Naive thymus-derived CD8-positive, alpha-beta T cell (primary cell): ENCODE measurements around the gene KIAA0040. TPM values are rescaled to one million over a fixed set of nuclear protein-coding genes. Genes with fewer than 3 reads are reported as not detected.

Source experiments
- ATAC-seq, 2 donors: fragments of 150-1000 bp; cut with Tn5 transposase in 1 of 2; sonication (Bioruptor Pico), chemical (Tn5 transposase) in 1 of 2; 1 replicate in 1 of 2; 2 replicates in 1 of 2; pipeline ENCODE4 v1.10.0; 2021; ENCODE audit warnings: mild to moderate bottlenecking in 2 of 2, moderate library complexity in 2 of 2
- POLR2A ChIA-PET: fragments of 350-600 bp; sonication (Branson Sonifier 250); formaldehyde crosslinking; loops from one replicate; lab custom pipeline; 2021; ENCODE audit warnings: antibody characterized with exemption; lab: Charles Lee
- DNase-seq, 10 donors: peaks; one replicate each; pipeline versions ENCODE4 v3.0.0 to v3.0.0-alpha.2; 2020 to 2022
- H3K27ac Mint-ChIP-seq, 10 donors: one replicate each; pipeline ENCODE4 v1.8.0; 2020 to 2022; ENCODE audit warnings: mild to moderate bottlenecking in 10 of 10, mixed read lengths in 10 of 10, moderate library complexity in 4 of 10, inconsistent platforms in 1 of 10
- H3K27me3 Mint-ChIP-seq, 5 donors: one replicate each; pipeline ENCODE4 v1.8.0; 2021 to 2022; ENCODE audit warnings: mixed read lengths in 5 of 5
- H3K36me3 Mint-ChIP-seq, 3 donors: one replicate each; pipeline ENCODE4 v1.8.0; 2020 to 2022; ENCODE audit warnings: mixed read lengths in 3 of 3, mild to moderate bottlenecking in 2 of 3, inconsistent platforms in 1 of 3
- H3K4me1 Mint-ChIP-seq, 4 donors: one replicate each; pipeline ENCODE4 v1.8.0; 2021 to 2022; ENCODE audit warnings: mixed read lengths in 4 of 4
- H3K4me3 Mint-ChIP-seq, 10 donors: one replicate each; pipeline ENCODE4 v1.8.0; 2020 to 2022; ENCODE audit warnings: mild to moderate bottlenecking in 10 of 10, mixed read lengths in 10 of 10, moderate library complexity in 6 of 10, inconsistent platforms in 1 of 10
- H3K9me3 Mint-ChIP-seq, 9 donors: one replicate each; pipeline ENCODE4 v1.8.0; 2020 to 2022; ENCODE audit warnings: mixed read lengths in 9 of 9, mild to moderate bottlenecking in 3 of 9, inconsistent platforms in 1 of 9, moderate library complexity in 1 of 9
- polyA plus RNA-seq, 3 donors: library from polyadenylated mRNA; unstranded; fragments of 300-500 nt; fragmentation: Illumina TruSeq; gene quantifications; one replicate each; pipeline ENCODE4 v1.2.3, GENCODE V29; 2021
- total RNA-seq, 8 experiments: library from RNA in 2 of 8; stranded (reverse) in 2 of 8; gene quantifications; one replicate each; pipeline ENCODE4 v1.2.3 and lab custom pipeline; 2021 to 2026

Gene KIAA0040
- total and polyA plus RNA-seq, 5 experiments from 2014 or later = 25.1 to 32.5 (median 26.0) TPM

DNA sequence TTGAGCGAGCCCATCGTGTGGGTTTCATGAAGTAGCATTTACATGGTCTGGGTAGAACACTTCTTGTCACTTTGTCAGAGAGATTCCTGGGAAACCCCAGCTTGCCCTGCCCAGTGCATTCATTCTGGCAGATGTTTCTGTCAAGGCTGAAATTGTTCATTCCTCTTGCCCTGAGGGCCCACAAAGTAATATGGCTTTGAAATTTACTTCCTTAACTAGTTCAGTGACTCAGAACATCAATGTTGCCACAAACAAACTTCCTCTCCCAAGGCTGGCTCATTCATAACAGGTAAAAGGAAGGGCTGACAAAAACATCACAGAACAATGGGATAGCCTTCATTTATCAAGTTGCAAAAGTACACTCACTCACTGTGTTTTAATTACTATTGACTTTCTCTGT lies 5.0 kb upstream of the KIAA0040 start:
- ATAC-seq (no peak), DNase-seq (peak in 1 of 10 donors; percentile 12)
- H3K9me3 Mint-ChIP-seq = no peaks in the 10 kb centered on the region
- H3K36me3 Mint-ChIP-seq = no peaks in the 10 kb centered on the region
- POLR2A ChIA-PET = interaction anchor here (1.2 to 2.1 kb wide), 3 partner anchors 9 to 11 kb away, joined by 6 read pairs; no protein-coding TSS in a partner anchor
- no peaks in the 10 kb centered on the region for H3K27me3 Mint-ChIP-seq
- peak overlapping the region in 1 of 10 donors; percentile 6 for H3K27ac Mint-ChIP-seq
- H3K4me1 Mint-ChIP-seq = peaks cover 10 to 44% (median 16%) of the 10 kb centered on the region in 4 donors
- no peak overlapping the region for H3K4me3 Mint-ChIP-seq

DNA sequence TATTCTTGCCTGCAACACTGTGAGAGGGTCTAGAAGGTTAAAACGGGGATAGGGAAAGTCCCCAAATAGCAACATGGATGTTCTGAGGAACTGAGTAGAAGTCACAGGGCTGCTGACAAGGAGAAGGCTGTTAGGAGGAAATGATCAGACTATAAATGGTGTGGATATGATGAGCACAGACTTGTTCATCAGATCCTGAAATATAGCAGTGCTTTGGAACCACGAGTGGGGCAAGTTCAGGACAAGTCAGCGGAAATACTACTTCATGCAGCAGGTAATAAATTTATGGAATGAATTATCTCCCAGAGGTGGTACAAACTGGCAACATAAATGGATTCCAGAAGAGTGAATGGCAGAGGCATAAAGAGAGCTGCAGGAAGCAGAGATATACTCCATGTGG lies 3.2 kb upstream of the KIAA0040 start:
- POLR2A ChIA-PET = interaction anchor here (1.3 to 2.1 kb wide), 3 partner anchors 8 to 13 kb away, joined by 3 to 6 read pairs (median 4); no protein-coding TSS in a partner anchor
- peak overlapping the region in 4 of 10 donors; percentile 8 to 43 (median 36) for H3K27ac Mint-ChIP-seq
- ATAC-seq (no peak), DNase-seq (no peak)
- H3K4me1 Mint-ChIP-seq = peaks cover 16 to 56% (median 23%) of the 10 kb centered on the region in 4 donors
- no peaks in the 10 kb centered on the region for H3K9me3 Mint-ChIP-seq
- H3K27me3 Mint-ChIP-seq = no peaks in the 10 kb centered on the region
- H3K4me3 Mint-ChIP-seq = peak overlapping the region in 1 of 10 donors; percentile 8
- no peaks in the 10 kb centered on the region for H3K36me3 Mint-ChIP-seq

DNA sequence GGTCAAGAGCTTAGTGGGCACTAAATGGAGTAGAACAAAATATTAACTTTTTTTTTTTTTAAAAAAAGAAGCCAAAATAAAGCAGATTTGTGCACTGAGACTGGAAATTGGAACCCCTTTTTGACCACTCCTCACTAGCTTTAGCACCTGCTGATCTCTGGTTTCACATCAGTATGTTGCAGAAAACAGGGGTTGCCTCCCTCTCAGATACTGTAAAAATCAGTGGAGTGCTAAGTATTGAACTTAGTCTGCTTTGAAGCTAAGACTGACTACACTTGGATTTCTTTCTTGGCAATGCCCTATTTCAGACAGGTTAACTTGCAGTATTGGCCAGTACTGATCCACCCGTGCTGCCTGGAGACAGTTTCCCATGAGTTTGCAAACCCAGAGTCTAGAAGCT lies 2.7 kb upstream of the KIAA0040 start:
- ATAC-seq = no peak
- H3K9me3 Mint-ChIP-seq = no peaks in the 10 kb centered on the region
- no peak overlapping the region for H3K4me3 Mint-ChIP-seq
- POLR2A ChIA-PET = interaction anchor here (0.6 to 1.7 kb wide), 4 partner anchors 14 to 34 kb away, joined by 3 to 4 read pairs (median 4); no protein-coding TSS in a partner anchor
- peak overlapping the region in 3 of 10 donors; percentile 31 to 43 (median 41) for H3K27ac Mint-ChIP-seq
- DNase-seq = no peak
- H3K4me1 Mint-ChIP-seq = peaks cover 21 to 61% (median 28%) of the 10 kb centered on the region in 4 donors
- no peaks in the 10 kb centered on the region for H3K27me3 Mint-ChIP-seq
- no peaks in the 10 kb centered on the region for H3K36me3 Mint-ChIP-seq

DNA sequence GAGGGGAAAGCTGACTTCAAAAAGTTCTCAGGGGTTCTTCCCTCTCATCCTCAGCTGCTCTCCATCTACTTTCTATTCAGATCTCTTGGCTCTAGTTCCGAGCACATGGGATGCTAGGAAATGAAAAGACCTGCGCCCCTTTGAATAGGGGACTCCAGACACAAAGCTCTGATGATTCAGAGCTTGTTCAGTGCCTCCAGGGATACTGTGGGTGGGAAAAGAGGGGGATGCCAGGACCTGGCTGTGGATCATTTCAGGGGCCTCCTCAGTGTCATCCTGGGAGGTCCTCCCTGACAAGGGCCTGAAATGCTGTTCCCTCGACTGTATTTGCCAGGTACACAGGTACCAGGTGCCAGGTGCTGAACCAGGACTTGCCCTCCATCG lies 943 bp upstream of the KIAA0040 start:
- H3K4me1 Mint-ChIP-seq = peaks cover 25 to 79% (median 45%) of the 10 kb centered on the region in 4 donors
- H3K27ac Mint-ChIP-seq = peak overlapping the region; percentile 22 to 97 (median 89)
- peaks cover 0 to under 1% (median 0%) of the 10 kb centered on the region in 3 donors for H3K36me3 Mint-ChIP-seq
- no peak for ATAC-seq
- POLR2A ChIA-PET = interaction anchor here (6.6 kb wide), 1 partner anchor 16 kb away, joined by 55 read pairs; no protein-coding TSS in a partner anchor
- peak overlapping the region; percentile 95 to 99 (median 98) for H3K4me3 Mint-ChIP-seq
- DNase-seq = no peak
- H3K9me3 Mint-ChIP-seq = no peaks in the 10 kb centered on the region
- H3K27me3 Mint-ChIP-seq = no peaks in the 10 kb centered on the region

DNA sequence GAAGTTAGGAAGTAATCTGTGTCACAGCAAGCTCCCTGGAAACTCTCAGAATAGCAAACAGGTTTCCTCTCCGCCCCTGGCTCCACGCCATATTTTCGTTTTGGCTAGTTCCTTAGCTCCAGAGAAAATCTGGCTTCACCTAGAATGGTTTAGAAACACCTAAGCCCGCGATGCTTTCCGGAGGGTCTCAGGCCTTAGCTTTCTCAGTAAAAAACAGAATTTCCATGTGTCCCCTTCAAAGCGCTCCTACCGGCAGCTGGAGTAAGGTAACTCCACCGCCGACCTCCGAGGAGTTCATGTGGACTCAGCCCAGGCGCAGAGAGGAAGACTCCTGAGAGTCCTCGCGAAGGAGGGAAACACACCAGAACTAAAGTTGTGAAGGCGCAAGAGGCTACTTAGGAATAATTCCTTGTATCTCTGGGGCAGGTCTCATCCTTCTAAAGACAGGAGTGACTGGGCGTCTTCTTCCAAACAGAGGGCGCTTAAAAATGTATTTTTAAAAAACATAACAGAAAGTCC lies 406 bp downstream of the KIAA0040 start:
- Mint-ChIP-seq H3K4me1 (peaks cover 29 to 82% (median 50%) of the 10 kb centered on the region in 4 donors), H3K9me3 (no peaks in the 10 kb centered on the region), H3K4me3 (peak overlapping the region; percentile 95 to 99 (median 98)), H3K36me3 (peaks cover under 1 to 8% (median 7%) of the 10 kb centered on the region in 3 donors), H3K27me3 (no peaks in the 10 kb centered on the region), H3K27ac (peak overlapping the region; percentile 90 to 97 (median 94))
- POLR2A ChIA-PET = interaction anchor here (1.0 to 6.6 kb wide), 5 partner anchors 9 to 193 kb away, joined by 3 to 55 read pairs (median 4); no protein-coding TSS in a partner anchor
- peak; percentile 47 for ATAC-seq
- peak in 8 of 10 donors; percentile 11 to 45 (median 22) for DNase-seq

DNA sequence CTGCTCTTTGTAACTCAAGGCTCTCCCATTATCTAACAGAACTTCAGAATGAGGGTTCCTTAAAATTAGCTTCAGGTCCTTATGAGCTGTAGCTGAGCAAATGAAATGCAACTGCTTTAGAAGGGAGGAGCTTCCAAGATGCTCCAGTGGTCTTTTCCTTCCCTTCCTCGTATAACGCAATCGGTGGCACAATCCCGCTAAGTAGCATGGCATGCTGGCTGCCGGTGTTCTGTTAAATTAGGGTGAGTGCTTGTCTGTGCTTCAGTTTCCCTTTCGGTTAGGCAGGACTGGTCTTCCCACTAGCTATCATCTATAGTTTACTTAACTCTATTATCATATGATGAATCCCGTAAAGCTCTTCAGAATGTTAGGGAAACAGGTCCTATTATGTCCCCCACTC lies 917 bp downstream of the KIAA0040 start:
- peaks cover 5 to 12% (median 9%) of the 10 kb centered on the region in 3 donors for H3K36me3 Mint-ChIP-seq
- DNase-seq (peak in 4 of 10 donors; percentile 9 to 50 (median 32)), ATAC-seq (peak; percentile 44 to 58)
- H3K4me1 Mint-ChIP-seq = peaks cover 31 to 84% (median 54%) of the 10 kb centered on the region in 4 donors
- H3K27me3 Mint-ChIP-seq = no peaks in the 10 kb centered on the region
- H3K9me3 Mint-ChIP-seq = no peaks in the 10 kb centered on the region
- H3K4me3 Mint-ChIP-seq = peak overlapping the region; percentile 95 to 99 (median 98)
- peak overlapping the region; percentile 90 to 97 (median 94) for H3K27ac Mint-ChIP-seq
- POLR2A ChIA-PET = interaction anchor here (0.8 to 6.6 kb wide), 6 partner anchors 9 to 193 kb away, joined by 3 to 55 read pairs (median 4); no protein-coding TSS in a partner anchor

DNA sequence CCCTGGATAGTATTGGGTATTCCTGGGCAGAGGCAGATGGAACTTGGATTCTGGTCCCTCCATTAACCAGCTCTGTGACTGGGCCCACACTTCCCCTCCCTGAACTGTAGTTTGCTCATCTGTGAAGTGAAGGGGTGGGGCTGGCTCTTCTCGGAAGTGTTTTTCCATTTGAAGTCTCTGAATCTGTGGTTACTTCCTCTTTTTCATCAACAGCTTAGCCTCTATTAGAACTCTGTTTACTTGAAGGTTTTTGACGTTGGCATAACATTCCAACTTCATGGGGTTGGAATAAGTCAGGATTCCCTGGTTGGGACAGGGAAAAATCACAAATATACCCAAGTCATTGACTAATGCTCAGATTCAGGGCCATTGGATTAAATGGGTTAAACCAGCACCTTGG lies 3.6 kb downstream of the KIAA0040 start:
- peak overlapping the region; percentile 67 to 99 (median 98) for H3K4me3 Mint-ChIP-seq
- H3K4me1 Mint-ChIP-seq = peaks cover 36 to 91% (median 79%) of the 10 kb centered on the region in 4 donors
- ATAC-seq (peak; percentile 60 to 66), DNase-seq (peak; percentile 16 to 69 (median 43))
- peak overlapping the region; percentile 84 to 97 (median 94) for H3K27ac Mint-ChIP-seq
- no peaks in the 10 kb centered on the region for H3K27me3 Mint-ChIP-seq
- POLR2A ChIA-PET = interaction anchor here (1.0 to 6.6 kb wide), 10 partner anchors 8 to 190 kb away, joined by 3 to 55 read pairs (median 4); partner anchors contain the start of genes CACYBP and MRPS14
- H3K9me3 Mint-ChIP-seq = no peaks in the 10 kb centered on the region
- H3K36me3 Mint-ChIP-seq = peaks cover 10 to 30% (median 23%) of the 10 kb centered on the region in 3 donors

DNA sequence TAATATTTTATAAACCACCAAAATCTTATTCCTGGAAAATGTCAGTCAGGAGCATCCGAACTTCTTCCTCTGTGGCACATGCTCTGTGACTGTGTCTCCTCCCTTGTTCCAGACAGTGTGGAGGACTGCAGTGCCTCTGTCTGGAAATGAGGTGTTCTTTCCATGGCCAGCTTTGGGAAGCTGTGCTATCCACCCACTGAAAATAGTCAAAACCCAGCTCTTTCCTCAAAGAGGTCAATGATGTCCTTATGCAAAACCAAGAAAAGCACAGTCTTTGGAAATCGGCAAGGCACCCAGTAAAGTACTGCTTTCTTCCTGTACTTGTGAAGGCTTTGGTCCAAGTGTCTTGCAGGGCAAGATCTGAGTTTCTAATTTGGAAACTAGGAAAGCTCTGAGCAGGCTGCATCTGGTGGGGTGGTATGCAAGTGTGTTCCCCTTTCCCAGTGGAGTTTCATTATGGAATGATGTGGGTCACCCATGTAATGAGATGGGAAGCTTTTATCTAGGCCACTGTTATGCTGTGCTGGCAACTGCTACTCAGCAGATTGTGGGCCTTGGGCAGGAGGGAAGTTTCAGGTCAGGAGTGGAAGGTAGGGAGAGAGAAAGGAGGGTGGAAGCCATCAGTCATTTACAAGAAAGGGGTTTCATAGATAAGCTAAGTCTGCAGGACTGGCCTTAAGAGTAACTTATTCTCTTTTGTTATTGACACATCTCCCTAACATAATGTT lies 6.0 kb downstream of the KIAA0040 start:
- H3K4me1 Mint-ChIP-seq = peaks cover 52 to 99% (median 98%) of the 10 kb centered on the region in 4 donors
- H3K4me3 Mint-ChIP-seq = peak overlapping the region in 9 of 10 donors; percentile 24 to 95 (median 70)
- H3K27ac Mint-ChIP-seq = peak overlapping the region in 9 of 10 donors; percentile 57 to 97 (median 91)
- no peak for DNase-seq
- H3K9me3 Mint-ChIP-seq = no peaks in the 10 kb centered on the region
- ATAC-seq = no peak
- H3K27me3 Mint-ChIP-seq = no peaks in the 10 kb centered on the region
- peaks cover 10 to 44% (median 29%) of the 10 kb centered on the region in 3 donors for H3K36me3 Mint-ChIP-seq
- POLR2A ChIA-PET = interaction anchor here (1.2 kb wide), 1 partner anchor 23 kb away, joined by 5 read pairs; no protein-coding TSS in a partner anchor

DNA sequence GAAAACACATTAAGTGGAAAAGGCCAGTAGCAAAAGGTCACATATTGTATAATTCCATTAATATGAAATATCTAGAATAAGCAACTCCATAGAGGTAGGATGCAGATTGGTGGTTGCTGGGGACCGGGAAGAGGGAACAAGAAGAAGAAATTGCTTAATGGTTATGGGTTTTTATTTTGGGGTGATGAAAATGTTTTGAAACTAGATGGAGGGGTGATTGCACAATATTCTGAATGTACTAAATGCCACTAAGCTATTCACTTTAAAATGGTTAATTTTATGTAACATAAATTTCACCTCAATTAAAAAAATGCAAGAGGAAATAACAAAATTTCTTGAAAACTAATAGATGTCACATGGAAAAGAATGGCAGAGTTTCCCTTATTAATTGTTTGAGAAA lies 6.7 kb downstream of the KIAA0040 start:
- Mint-ChIP-seq H3K9me3 (no peaks in the 10 kb centered on the region), H3K36me3 (peaks cover 10 to 50% (median 36%) of the 10 kb centered on the region in 3 donors), H3K27ac (peak overlapping the region in 8 of 10 donors; percentile 32 to 91 (median 68)), H3K4me3 (peak overlapping the region in 9 of 10 donors; percentile 11 to 95 (median 70)), H3K27me3 (no peaks in the 10 kb centered on the region), H3K4me1 (peaks cover 58 to 100% (median 98%) of the 10 kb centered on the region in 4 donors)
- no peak for ATAC-seq
- no peak for DNase-seq
- POLR2A ChIA-PET = interaction anchor here (1.2 kb wide), 1 partner anchor 24 kb away, joined by 5 read pairs; no protein-coding TSS in a partner anchor

DNA sequence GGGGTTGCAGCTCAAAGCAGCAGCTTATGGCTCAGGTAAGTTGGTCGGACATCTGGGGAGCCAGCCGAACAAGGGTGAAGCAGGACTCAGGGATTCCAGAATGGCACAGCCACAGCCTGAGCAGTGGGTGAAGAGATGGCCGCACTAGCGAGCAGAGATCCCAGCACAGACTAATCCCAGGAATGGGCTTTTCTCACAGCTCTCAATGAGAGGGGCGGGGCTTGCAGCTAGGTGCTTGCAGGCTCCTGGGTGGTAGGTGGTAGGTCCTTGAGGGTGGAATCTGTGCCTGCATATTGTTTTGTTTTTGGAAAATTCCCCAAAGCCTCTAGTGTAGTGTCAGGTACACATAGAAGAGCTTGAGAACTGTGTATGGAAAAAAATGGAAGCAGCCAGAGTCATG lies 9.0 kb downstream of the KIAA0040 start:
- Mint-ChIP-seq H3K27me3 (no peaks in the 10 kb centered on the region), H3K36me3 (peaks cover 10 to 55% (median 37%) of the 10 kb centered on the region in 3 donors), H3K9me3 (no peaks in the 10 kb centered on the region), H3K4me3 (peak overlapping the region in 4 of 10 donors; percentile 31 to 61 (median 48)), H3K4me1 (peaks cover 54 to 97% (median 94%) of the 10 kb centered on the region in 4 donors), H3K27ac (peak overlapping the region in 5 of 10 donors; percentile 7 to 91 (median 79))
- ATAC-seq (no peak), DNase-seq (no peak)
- POLR2A ChIA-PET = interaction anchor here (0.7 kb wide), 1 partner anchor 15 kb away, joined by 3 read pairs; no protein-coding TSS in a partner anchor

DNA sequence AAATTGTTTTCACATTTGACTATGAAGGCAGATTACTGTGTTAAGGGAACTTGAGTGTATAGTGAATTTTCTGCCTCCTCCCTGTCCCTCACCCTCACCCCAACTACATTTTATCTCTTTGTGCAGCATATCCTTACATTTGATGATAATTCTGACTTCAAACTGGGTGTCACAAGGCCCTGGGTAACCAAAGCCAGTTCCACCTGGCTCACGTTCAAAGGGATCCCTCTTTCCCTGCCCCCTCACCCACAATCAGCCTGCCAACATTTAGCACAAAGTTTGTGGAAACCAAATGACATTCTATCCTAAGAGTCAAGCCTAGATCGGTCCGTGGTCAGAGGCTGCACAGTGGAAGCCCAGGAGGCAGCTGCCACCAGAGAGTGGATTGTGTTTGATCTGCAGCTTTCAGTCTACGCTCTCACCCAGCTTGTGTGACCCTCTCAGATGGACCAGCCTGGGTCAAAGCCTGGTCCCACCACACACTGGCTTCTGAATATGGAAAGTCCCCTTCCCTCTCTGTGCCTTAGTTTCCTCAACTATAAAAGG lies 10.3 kb downstream of the KIAA0040 start:
- ATAC-seq (no peak), DNase-seq (no peak)
- H3K36me3 Mint-ChIP-seq = peaks cover 10 to 62% (median 30%) of the 10 kb centered on the region in 3 donors
- H3K4me1 Mint-ChIP-seq = peaks cover 46 to 96% (median 94%) of the 10 kb centered on the region in 4 donors
- H3K4me3 Mint-ChIP-seq = peak overlapping the region in 6 of 10 donors; percentile 16 to 56 (median 40)
- H3K9me3 Mint-ChIP-seq = no peaks in the 10 kb centered on the region
- no peaks in the 10 kb centered on the region for H3K27me3 Mint-ChIP-seq
- peak overlapping the region in 7 of 10 donors; percentile 21 to 80 (median 56) for H3K27ac Mint-ChIP-seq
- POLR2A ChIA-PET = interaction anchor here (1.0 kb wide), 1 partner anchor 9 kb away, joined by 4 read pairs; no protein-coding TSS in a partner anchor
